Stimulated activated naive CD4-positive, alpha-beta T cell treated with Interleukin-2 at 50 U/mL for 16 hours (primary cell): ENCODE measurements around the gene SHC1.

Source experiments
- DNase-seq: peaks from one replicate; lab custom pipeline; 2025; lab: John Stamatoyannopoulos, UW

The SHC1 gene

GRCh38 chr1:154973344-154974101, 3.0 kb upstream of the SHC1 start:
- DNase-seq = peak; percentile 92

DNA sequence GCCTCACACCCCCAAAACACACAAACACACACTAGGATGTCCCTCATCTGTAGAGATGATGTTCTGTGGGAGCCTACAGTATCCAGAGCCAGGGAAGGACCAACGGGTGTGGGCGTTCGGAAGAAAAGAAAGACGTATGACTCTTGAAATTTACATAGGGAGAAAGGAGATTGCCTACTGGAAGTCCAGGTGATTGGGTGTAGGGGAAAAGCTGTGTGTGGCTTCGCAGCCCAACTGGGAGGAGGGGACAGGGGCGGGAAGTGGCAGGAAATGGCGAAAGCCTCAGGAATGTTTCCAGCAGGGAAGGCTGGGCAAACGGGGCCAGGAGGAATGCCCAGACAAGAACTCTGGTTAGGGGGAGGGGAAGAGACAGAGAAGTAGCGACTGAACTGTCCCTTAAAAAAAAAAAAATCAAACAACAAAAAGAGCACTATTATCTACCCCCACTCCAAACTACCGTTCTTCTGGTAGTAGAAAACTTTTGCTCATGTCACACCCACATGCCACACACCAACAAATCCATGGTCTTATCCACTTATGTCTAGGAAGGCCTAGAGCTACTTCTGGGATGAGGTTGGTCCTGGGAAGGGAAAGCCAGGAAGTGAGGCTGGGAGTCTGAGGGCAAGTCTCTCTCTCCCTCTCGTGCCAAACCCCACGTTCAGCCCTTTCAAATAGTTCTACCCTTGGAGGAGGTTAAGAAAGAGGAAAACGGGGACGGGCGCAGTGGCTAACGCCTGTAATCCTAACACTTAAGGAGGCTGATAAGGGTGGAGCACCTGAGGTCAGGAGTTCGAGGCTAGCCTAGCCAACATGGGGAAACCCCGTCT, 2.2 kb upstream of the SHC1 start:
- no peak for DNase-seq

GRCh38 chr1:154972213-154972516, 1.6 kb upstream of the SHC1 start:
- DNase-seq = no peak

DNA sequence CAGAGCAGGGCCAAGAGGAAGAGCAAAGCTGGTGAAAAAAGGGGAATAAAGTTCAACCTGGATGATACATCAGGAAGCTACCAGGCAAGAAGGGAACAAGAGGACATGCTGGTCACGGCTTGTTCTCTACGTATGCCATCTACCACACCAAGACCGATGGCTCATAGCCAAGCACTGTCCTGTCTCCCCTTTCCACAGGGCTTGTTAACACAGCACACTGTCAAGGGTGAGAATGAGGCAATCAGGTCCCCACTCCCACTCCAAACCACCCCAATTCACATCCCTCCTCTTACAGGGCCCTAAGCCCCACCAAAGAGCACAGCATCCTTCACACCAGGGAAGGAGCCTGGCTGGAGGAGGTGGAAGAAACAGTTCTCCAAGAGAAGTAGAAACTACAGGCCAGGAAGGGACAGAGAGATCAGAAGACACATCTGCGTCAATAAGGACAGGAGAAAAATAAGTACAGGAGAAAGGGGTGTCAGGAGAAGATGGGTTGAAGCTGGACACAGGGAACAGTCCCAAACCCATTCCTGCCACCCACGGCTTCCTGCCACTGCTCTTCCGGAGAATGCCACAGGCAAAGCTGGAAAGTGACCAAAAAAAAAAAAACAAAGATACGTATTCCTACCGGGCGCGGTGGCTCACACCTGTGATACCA, 923 bp upstream of the SHC1 start:
- DNase-seq = no peak

GRCh38 chr1:154969860-154970452, 591 bp downstream of the SHC1 start:
- no peak for DNase-seq

DNA sequence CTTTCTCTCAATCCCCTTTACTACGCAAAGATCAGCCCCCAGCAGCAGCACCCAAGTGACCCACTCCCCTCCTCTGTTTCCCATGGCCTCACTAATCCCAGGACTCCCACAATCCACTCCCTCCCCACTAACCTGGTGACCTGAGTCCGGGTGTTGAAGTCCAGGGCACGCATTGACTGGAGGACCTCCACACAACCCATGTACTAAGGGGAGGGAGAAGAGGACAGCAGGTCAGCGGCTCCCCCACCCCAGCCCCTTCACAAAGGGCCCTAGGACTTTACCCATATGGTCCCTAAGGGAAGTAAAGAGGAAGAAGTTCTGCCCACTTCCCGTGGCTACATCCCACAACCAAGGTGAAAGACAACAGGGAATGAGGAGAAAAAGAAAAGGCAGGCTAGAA, 1.3 kb downstream of the SHC1 start:
- no peak for DNase-seq

DNA sequence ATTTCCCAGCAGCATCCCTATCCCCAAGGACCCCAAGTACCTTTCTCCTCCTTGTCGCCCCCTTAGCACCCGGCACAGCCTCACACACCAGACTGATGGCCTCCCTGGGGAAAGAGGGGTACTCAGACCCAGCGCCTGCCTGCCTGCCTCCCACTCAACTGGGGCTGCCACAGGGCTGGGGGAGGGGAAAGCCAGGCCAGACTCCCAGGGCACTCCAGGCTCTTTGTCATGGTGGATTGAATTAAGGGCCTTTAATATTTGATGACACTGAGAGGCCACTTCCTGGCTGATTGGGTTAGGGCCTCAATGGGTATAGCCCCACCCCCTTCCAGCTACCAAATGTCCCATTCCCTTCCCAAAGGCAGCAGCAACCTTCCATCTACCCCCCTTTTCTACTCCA, 1.8 kb downstream of the SHC1 start:
- DNase-seq = no peak

- no peak for DNase-seq
These were observed 3.1 kb downstream of the SHC1 start for GRCh38 chr1:154967331-154967950.

- no peak for DNase-seq
These were observed 4.4 kb downstream of the SHC1 start for GRCh38 chr1:154966111-154966510.

DNA sequence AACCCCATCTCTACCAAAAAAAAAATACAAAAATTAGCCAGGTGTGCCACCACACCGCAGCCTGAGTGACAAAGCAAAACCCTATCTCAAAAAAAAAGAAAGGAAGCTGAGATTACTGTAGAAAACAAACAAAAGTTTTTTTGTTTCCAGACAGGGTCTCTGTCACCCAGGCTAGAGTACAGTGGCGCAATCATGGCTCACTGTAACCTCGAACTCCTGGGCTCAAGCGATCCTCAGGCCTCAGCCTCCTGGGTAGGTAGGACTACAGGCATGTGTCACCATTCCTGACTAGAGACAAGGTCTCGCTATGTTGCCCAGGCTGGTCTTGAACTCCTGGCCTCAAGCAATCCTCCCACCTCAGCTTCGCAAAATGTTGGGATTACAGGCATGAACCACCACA, 6.2 kb downstream of the SHC1 start:
- DNase-seq = no peak

DNA sequence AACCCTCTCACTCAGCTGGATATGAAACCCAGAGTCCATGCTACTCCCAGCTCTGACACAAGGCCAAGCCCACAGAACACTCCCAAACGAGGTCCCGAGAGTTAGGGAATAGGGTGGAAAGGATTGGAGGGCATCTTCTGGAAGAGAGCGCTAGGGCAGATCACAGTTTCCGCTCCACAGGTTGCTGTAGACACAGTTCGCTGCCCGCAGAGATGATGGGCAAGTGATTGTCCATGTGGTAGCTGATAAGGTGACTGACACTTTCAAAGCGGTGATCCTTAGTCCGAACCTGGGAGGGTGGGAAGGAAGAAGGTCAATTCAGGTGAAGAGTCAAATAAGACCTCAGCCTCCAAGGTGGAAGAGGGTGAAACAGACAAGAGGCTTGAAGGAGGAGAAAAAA, 6.9 kb downstream of the SHC1 start:
- DNase-seq = no peak

GRCh38 chr1:154962795-154963330, 7.7 kb downstream of the SHC1 start:
- no peak for DNase-seq

DNA sequence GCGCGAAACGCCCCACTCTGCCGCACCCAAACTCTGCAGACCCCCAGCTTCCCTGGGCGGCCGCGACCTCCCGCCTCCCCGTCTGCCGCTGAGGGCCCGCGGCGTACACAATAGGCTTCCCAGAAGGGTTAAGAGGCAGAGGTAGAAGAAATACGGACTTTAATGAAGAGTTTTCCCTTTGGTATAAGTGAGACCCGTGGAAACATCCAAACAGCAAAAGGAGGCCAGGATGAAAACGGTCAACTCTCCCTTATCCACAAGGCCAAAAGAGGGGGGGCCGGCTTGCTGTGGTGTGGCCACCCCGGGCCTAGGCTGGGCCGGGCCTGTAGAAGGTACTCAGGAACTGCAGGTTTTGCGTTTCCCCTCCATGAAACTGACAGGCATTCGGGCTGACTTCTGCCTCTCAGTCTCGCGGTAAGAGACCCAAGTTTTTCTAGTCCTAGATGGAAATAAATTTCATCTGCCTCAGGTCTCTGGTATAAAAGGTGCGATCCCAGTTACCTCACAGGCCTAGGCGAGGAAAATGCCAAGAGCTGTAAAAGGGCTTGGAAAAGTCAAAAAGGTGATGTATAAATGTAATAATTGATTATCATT, 8.3 kb downstream of the SHC1 start:
- no peak for DNase-seq

DNA sequence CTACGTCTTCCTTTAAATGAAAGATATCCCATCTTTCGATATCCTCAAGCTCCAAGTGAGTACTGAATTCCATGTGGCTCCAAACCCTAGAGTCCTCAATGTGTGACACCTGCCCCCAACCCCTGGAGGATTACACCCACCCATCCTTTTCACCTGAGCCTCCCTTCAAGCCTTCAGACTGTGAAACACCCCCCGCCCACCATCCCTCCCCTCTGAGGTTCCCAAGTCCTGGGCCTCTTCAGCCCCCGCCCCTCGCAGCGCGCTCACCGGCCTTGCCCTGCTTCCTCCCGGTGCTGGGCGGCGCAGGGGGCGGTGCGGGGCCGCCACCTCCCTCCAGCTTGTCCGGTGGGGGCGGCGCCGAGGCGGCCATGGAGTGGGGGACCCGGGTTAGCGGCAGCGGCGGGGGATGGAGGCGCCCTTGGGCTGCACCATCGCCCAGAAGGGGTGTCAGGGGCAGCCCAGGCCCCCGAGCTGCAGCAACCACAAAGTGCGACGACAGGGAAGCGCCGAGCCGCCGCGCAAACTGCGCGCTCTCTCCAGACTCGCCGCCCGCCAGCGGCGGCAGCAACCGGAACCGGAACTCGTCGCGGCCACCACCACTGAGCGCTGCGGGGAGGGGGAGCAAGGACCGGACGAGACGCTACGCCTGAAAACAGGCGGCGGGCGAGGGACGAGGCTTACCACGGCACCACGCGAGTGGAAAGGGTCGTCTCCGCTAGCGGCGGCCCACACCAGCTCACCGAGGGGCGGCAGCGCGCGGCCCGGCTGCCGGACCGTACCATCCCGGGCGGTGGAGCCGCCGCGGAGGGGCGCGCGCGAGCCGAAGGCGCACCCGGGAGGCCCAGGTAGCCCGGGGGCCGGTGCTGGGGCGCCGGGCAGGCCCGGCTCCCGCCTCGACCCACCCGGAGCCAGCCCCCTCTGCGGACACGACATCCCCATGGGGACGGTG, 9.1 kb downstream of the SHC1 start, which contains the start of gene PYGO2:
PYGO2 (minus strand) TSS at position 576 of the 949 bp plus-strand sequence; CDS start at position 370, 206 bp downstream.
- peak; percentile 85 for DNase-seq

DNA sequence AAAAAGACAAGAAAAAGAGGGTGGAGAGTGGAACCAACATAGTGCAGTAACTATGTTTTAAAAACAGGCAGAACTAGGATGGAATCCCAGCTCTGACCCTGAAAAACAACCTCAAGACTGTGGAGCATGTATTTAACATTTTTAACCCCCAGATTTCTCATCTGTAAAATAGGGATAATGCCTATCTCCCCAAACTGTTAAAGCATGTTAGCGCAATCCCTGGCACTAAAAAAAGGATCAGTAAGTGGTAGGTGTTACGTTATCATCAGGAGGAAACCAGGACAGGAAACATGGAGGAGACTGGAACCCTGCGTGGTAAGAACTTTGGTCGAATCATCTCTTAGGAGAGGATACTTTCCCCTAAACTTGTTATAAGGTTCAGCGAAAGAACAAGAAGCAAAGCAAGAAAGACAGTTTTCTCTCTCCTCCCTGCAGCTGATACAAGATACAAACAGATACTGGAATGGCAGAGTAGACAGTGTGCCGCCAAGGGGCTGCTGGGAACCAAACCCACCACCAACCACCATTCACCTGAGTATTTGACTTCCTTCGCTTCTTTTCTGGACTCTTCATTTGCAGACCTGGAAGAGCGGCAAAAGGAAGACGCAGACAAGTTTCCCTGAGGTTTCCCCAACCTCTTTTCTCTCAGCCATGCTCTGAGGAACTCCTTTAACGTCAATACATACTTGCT, 10.0 kb downstream of the SHC1 start:
- no peak for DNase-seq

- DNase-seq = no peak
These were observed 11.1 kb downstream of the SHC1 start for GRCh38 chr1:154959426-154959780.

DNA sequence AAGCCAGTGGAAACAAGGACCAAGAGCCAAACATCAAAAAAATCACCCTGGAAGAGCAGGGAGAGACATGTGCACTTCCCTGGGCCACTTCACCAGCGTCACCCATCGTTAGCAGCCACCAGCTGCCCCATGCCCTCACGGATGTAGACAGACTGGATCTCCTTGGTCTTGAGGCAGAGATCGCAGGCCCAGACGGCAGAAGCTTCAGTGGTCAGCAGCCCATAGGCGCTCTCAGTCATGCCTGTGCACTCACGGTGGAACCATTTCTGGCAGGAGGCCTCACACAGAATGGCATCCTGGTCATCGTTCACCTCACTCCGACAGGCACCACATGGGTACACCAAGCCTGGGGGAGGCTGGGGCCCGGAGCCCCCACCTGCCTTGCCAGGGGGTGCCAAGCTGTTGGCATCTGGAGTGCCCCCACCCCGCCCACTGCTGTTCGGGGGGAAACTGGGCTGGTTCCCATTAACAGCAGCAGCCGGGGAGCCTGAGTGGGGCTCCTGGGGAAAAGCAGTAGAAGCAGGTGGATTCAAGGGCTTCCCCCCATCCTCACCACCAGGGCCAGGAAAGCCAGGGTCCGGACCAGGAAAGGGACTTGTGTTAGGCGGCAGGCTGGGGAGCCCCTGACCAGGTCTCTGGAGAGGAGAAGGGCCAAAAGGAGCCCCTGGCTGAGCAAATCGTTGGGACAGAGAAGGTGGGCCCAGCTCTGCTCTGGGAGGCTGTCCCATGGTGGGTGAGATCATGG, 11.7 kb downstream of the SHC1 start:
- no peak for DNase-seq

- no peak for DNase-seq
These were observed 12.5 kb downstream of the SHC1 start for GRCh38 chr1:154958036-154958435.

DNA sequence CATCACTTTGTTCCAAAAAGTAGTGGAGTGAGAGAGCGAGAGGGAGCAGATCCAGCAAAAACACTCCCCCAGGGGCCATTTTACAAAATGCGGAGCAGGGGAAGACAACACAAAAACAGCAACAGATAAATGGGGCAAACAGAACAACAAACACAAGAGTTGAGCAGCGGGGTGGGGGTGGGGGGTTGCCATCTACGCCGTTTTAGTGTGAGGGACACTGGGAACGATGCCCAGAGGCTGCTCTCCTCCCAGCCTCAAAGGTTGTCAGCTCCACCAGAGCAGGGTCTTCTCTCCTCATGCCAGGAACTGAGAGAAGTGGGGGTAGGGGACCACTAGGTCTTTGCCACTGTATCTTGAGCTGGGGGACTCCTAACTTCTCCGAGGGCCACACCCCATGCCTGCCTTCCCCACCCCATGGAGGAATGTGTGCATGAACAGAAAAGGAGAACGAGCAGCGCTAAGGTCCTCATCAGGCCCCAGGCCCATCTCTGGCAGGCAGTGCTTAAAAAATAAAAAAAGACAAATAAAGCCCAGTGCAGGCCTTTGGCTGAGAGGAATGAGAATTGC, 13.4 kb downstream of the SHC1 start:
- no peak for DNase-seq
